HG03442 (cell line): ENCODE measurements around the gene SPRING1.
"Not testable (repeated sequence)": the region's sequence is repeated elsewhere in the genome, so short reads cannot be mapped to it uniquely, and the experiment has no call there.

Source experiments
- ATAC-seq: cut with Tn5 transposase; IDR thresholded peaks from one replicate; pipeline ENCODE4 v1.9.1; 2021; ENCODE audit warnings: mild to moderate bottlenecking, moderate library complexity; ENCODE audit not compliant: unreplicated experiment

Gene SPRING1, protein sequence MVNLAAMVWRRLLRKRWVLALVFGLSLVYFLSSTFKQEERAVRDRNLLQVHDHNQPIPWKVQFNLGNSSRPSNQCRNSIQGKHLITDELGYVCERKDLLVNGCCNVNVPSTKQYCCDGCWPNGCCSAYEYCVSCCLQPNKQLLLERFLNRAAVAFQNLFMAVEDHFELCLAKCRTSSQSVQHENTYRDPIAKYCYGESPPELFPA

GRCh38 chr12:116737774-116738657 lies at the start of gene SPRING1, which contains the start of gene RNFT2:
SPRING1 (minus strand) TSS chr12:116738069; CDS start chr12:116737900, 169 bp downstream.
RNFT2 (plus strand) TSS chr12:116738315; CDS start chr12:116740498, 2,183 bp downstream.
- ATAC-seq, result peak; percentile 96

GRCh38 chr12:116784238-116784612 lies 46.4 kb upstream of the SPRING1 start:
- no peak for ATAC-seq

DNA sequence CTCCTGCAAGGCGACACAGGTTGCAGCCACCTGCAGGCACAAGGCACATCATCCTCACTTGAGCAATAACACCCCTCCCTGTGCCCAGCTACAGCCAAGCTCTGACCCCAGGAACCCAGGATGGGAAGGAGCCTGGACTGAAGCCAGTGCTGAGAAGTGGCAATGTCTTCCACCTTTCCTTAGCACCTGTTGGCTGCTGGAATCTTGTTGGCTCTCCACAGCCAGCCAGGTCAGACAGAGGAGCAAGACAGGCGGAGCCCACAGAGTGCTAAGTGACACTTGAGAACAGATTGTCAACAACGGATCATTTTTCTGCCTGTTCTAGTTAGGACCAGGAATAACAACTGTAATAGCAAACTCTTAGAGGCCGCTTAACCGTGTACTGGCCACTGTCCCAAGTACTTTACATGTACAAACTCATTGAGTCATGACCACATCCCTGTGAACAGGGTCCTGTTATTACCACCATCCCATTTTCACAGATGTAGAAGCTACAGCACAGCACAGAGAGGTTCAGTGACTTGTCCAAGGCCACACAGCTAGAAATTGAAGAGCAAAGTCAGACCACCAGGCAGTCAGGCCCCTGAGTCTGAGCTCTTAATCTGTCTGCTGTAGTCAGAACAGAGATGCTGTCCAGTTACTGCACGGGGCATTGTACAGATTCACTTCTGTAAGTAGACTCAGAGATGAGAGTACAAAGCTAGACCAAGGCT lies 45.8 kb upstream of the SPRING1 start:
- no peak for ATAC-seq

DNA sequence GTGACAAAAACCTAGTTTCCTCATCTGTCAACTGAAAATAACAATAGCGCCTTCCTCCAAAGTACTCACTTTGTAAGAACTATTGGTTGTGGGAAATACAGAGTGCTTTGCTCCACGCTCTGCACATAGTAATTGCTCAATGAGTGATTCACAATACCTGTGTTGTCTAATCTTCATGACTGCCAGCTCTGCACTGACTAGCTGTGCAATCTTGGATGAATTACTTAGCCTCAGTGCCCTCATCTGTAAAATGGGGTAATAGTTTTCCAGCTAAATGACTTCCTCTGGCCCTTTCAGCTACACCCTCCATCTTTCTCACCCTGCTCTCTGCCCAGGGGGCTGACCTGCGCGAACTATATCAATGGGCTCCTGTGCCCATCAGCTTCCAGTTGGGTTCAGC lies 43.1 kb upstream of the SPRING1 start:
- ATAC-seq, result no peak

GRCh38 chr12:116779597-116779996 lies 41.7 kb upstream of the SPRING1 start:
- no peak for ATAC-seq

DNA sequence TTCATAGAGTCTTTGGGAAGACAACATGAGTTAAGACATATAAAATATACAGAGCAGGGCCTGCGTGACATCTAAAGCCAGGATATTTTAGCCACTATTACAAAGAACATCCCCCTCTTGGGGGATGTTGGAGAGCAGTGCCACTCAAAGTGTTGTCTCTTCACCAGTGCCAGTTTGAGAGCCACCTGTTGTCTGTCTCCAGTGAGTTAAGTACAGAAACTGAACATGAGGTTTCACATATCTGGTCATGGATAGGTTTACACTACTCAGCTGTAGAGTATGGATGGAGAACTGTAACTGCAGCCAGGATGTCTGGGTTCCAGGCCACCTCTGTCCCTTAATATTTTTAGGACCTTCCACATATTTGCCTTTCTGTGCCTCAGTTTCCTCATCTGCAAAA lies 39.4 kb upstream of the SPRING1 start:
- ATAC-seq, result no peak

- no peak for ATAC-seq
These were observed 36.2 kb upstream of the SPRING1 start for GRCh38 chr12:116774020-116774419.

DNA sequence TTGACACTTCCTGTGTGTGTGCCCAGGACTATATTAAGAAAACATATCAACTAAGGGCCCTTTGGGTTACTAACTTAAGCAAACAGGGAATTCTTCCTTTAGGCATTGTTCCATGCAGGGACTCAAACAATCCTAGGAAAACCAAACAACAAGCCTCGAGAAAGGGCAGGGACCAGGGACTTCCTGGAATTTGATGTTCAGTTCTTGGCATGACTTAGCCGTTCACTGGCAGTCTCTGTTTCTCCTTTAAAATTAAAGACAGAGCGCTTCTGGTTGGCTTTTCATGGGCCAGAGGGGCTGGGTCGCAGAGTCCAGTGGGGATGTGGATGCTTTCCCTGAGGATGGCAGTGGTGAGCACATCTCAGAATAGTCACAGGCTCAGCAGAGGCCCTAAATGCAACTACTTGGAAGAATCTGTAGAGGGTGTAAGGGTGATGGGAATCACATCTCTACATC lies 35.4 kb upstream of the SPRING1 start:
- ATAC-seq, result no peak

DNA sequence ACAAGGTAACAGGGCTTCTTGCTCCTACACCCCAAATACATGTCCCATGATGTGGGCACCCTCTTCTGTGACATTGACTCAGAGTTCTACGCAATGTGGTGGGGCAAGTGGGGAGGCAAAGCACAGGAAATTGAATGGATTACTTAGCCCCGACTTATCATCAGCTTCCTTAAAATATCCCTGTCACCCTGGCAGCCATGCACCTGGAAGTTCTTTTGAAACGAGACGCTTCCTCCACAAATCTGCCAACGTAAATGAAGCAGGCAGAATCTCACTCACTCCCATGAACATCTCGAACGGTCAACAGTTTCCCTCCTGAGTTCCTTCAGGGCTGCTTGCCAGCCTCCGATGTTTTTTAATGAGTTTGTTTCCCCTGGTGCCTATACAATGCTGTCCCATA lies 33.8 kb upstream of the SPRING1 start:
- ATAC-seq, result no peak

GRCh38 chr12:116766746-116767145 lies 28.9 kb upstream of the SPRING1 start:
- ATAC-seq, result no peak

DNA sequence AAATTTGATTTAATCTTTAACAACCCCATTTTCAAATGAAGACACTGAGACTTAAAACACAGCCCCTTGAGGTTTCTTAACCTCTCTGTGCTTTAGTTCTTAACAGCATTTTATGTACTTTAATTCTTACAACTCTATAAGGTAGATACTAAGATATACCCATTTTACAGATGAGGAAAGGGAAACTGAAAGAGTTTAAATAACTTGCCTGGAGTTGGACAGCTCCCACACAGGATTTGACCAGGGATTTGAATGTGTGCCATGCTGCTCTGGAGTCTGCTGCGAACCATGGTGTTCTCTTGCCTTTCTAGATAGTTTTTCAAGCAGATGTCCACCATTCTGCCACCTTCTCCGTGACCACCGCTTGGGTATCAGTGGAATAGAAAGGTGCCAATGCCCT lies 28.4 kb upstream of the SPRING1 start:
- ATAC-seq, result no peak

- ATAC-seq, result no peak
These were observed 27.4 kb upstream of the SPRING1 start for GRCh38 chr12:116765271-116765670.

DNA sequence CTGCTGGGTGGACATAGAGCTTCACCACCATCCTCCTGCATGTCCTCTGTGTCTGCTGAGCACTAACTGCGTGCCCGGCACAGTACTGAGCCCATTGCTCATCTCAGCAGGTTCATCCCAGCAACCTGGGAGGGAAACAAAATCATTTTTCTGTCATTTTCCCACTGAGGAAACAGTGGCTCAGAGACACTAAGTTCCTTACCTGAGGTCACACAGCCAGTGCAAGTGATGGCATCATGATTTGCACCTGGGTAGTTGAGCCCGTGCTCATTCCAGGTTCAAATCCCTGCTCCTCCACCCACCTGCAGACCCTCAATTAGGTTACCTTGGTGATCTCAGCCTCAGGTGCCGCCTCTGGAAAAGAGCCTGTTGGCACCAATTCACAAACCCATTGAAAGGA lies 23.6 kb upstream of the SPRING1 start:
- ATAC-seq, result no peak

DNA sequence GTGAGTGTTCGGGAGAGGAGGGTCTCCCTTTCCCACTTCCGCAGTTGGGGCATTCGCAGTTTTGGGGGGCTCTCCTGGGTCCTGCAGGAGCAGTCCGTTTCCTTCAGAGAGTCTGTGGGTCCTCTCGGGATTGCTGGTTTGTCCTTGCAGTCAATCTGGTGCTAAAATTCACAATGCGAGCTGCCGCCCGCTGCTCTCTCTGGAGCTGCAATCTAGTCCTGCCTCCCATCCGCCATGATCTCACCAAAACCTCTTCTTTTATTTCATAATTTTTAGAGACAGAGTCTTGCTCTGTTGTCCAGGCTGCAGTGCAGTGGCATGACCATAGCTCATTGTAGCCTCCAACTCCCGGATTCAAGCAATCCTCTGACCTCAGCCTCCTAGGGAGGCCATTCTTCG lies 22.8 kb upstream of the SPRING1 start:
- ATAC-seq, result no peak

GRCh38 chr12:116759783-116760621 lies 22.1 kb upstream of the SPRING1 start:
- no peak for ATAC-seq

DNA sequence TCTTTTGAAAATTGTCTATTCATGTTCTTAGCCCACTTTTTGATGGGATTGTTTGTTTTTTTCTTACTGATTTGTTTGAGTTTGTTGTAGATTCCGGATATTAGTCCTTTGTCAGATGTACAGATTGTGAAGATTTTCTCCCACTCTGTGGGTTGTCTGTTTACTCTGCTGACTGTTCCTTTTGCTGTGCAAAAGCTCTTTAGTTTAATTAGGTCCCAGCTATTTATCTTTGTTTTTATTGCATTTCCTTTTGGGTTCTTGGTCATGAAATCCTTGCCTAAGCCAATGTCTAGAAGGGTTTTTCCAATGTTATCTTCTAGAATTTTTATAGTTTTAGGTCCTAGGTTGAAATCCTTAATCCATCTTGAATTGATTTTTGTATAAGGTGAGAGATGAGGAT lies 16.9 kb upstream of the SPRING1 start:
- ATAC-seq, result not testable (repeated sequence)

DNA sequence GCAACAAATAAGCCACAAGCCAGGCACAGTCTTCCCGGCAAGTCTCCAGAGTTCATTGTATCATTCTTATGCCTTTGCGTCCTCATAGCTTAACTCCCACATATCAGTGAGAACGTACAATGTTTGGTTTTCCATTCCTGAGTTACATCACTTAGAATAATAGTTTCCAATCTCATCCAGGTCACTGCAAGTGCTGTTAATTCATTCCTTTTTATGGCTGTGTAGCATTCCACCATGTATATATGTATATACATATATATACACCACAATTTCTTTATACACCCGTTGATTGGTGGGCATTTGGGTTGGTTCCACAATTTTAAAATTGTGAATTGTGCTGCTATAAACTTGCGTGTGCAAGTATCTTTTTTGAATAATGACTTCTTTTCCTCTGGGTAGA lies 16.2 kb upstream of the SPRING1 start:
- ATAC-seq, result not testable (repeated sequence)

GRCh38 chr12:116750298-116750697 lies 12.4 kb upstream of the SPRING1 start:
- no peak for ATAC-seq

DNA sequence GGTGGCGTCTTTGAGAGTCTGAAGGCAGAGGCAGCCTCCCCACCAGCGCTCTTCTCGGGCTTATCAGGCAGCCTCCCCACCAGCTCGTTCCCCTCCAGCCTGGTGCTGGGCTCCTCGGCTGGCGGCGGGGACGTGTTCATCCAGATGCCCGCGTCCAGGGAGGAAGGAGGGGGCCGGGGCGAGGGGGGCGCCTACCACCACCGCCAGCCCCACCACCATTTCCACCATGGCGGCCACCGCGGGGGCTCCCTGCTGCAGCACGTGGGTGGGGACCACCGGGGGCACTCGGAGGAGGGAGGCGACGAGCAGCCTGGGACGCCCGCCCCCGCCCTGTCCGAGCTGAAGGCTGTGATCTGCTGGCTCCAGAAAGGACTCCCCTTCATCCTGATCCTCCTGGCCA lies 12.0 kb upstream of the SPRING1 start:
- no peak for ATAC-seq

DNA sequence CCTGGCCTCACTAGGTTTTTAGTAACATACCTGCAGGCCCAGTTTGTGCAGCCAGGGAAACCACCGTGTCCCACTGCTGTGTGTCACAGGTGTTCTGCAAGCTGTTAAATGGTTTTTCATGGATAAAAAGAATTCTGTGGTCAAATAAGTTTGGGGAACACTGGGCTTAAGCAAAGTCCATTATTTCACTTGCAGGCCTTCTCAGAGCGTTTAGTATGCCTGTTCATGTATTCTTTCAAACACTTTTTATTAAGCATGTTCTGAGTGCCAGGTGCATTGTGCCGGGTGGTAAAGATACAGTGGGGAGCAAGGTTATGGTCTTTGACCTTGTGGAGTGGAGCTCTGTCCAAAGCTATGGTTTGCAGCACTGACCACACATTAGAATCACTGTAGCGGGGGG lies 7.7 kb upstream of the SPRING1 start:
- ATAC-seq, result no peak

DNA sequence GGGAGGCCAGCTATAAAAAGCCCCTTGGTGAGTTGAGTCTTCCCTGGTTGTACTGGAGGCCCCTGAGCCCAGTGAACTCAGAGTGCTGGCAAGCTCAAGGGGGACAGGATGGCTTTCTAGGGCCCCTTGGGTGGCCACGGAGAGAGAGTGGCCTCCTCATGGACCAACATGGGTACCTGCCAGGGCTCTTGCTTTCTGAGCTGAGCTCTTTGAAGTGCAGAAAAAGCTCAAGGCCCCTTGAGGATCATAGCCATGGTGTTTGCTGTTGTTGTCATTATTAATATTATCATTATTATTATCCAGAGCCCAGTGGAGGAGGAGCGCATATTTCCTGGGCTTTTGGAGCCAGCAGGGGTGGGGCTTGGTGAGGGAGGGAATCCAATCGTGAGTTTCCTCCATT lies 6.9 kb upstream of the SPRING1 start:
- ATAC-seq, result no peak
